HepG2 (cell line): ENCODE data around the gene GABRG3. TPM values are rescaled to one million over a fixed set of nuclear protein-coding genes. Genes with fewer than 3 reads are reported as not detected.

Experiments used
- ATAC-seq: fragments of 200-7000 bp; cut with Tn5 transposase; 3 replicates; pipeline ENCODE4 v1.9.1; 2020; ENCODE audit warnings: mild to moderate bottlenecking, moderate library complexity
- BruUV-seq: library from RNA; stranded (reverse); fragments of 400-500 nt; replicated peaks from 2 replicates; lab custom pipeline; 2021; lab: Mats Ljungman, UMichigan
- CTCF ChIA-PET: fragments of 300-600 bp; formaldehyde crosslinking; extraction: SDS; loops from one replicate; lab custom pipeline; 2021; ENCODE audit warnings: low total read pairs, inconsistent platforms, low intra/inter-chr PET ratio; lab: Yijun Ruan, JAX
- POLR2A ChIA-PET: fragments of 350-600 bp; sonication (Branson Sonifier 250); formaldehyde crosslinking; loops from one replicate; lab custom pipeline; 2020; ENCODE audit warnings: antibody characterized with exemption, inconsistent platforms; lab: Yijun Ruan, JAX
- DNase-seq: peaks from one replicate; pipeline ENCODE4 v3.0.0-alpha.2; 2015; ENCODE audit warnings: low spot score
- FAIRE-seq: peaks from 3 replicates; lab custom pipeline; 2011; peaks lifted over from hg19 to GRCh38; lab: Jason Lieb, UNC
- H2AFZ ChIP-seq: one replicate; pipeline ENCODE4 v1.6.1; 2011; ENCODE audit warnings: low read length, inconsistent platforms
- H3K27ac ChIP-seq: fragments of 300-600 bp; 3 replicates; pipeline ENCODE4 v1.8.0; 2011; ENCODE audit warnings: mixed run types, mild to moderate bottlenecking, mixed read lengths, low read length, inconsistent platforms; ENCODE audit not compliant: insufficient read depth; ENCODE audit errors: extremely low read length
- H3K27me3 ChIP-seq, 2 experiments: fragments of 200-600 bp in 1 of 2; 2 replicates in 1 of 2; 3 replicates in 1 of 2; pipeline versions ENCODE4 v1.6.0 to v1.8.0; 2011; ENCODE audit warnings: low read length in 2 of 2, mild to moderate bottlenecking in 2 of 2, moderate library complexity in 2 of 2, inconsistent platforms in 1 of 2; ENCODE audit not compliant: insufficient read depth in 2 of 2, control insufficient read depth in 1 of 2
- H3K36me3 ChIP-seq, 2 experiments: fragments of 200-600 bp in 1 of 2; replicated peaks in 1 of 2; 2 replicates in 1 of 2; 3 replicates in 1 of 2; pipeline versions ENCODE4 v1.5.1 to v1.8.0; 2011; ENCODE audit warnings: low read length in 2 of 2, inconsistent platforms in 1 of 2; ENCODE audit not compliant: insufficient read depth in 2 of 2, control insufficient read depth in 1 of 2
- H3K4me1 ChIP-seq: 2 replicates; pipeline ENCODE4 v1.5.1; 2012; ENCODE audit warnings: low read length, inconsistent platforms; ENCODE audit not compliant: insufficient read depth
- H3K4me2 ChIP-seq: 2 replicates; pipeline ENCODE4 v1.6.0; 2011; ENCODE audit warnings: low read depth, low read length, inconsistent platforms
- H3K4me3 ChIP-seq, 3 experiments: fragments of 200-600 bp in 1 of 3; sonication (generic), shearing (Covaris generic) in 1 of 3; replicated peaks in 1 of 3; 2 replicates each; pipeline ENCODE4 v1.5.1; 2011 to 2016; ENCODE audit warnings: low read length in 3 of 3, inconsistent platforms in 2 of 3, low read depth in 2 of 3, mild to moderate bottlenecking in 2 of 3, control low read depth in 1 of 3, mixed read lengths in 1 of 3; ENCODE audit not compliant: insufficient read depth in 1 of 3
- H3K79me2 ChIP-seq: one replicate; pipeline ENCODE4 v1.6.1; 2011; ENCODE audit warnings: low read length, inconsistent platforms; ENCODE audit not compliant: insufficient read depth
- H3K9ac ChIP-seq: 2 replicates; pipeline ENCODE4 v1.6.0; 2011; ENCODE audit warnings: mild to moderate bottlenecking, low read depth, low read length, inconsistent platforms; ENCODE audit not compliant: insufficient read depth
- H3K9me3 ChIP-seq: 2 replicates; pipeline ENCODE4 v1.5.1; 2012; ENCODE audit warnings: mild to moderate bottlenecking, low read length
- H4K20me1 ChIP-seq: 2 replicates; pipeline ENCODE4 v1.6.0; 2011; ENCODE audit warnings: inconsistent platforms, mild to moderate bottlenecking, low read length, moderate library complexity; ENCODE audit not compliant: insufficient read depth
- CEBPZ ChIP-seq: IDR thresholded peaks from 2 replicates; pipeline ENCODE4 v1.6.1; 2012; ENCODE audit warnings: low read length, improper control_type of control experiment
- DMTF1 ChIP-seq: sonication (generic); formaldehyde crosslinking; IDR thresholded peaks from 2 replicates; pipeline ENCODE4 v1.4.0; 2020; ENCODE audit warnings: mild to moderate bottlenecking, missing genetic modification reagents
- HHEX ChIP-seq: IDR thresholded peaks from 2 replicates; pipeline ENCODE4 v1.6.1; 2016; ENCODE audit warnings: control low read depth
- MTA3 ChIP-seq: sonication (generic); formaldehyde crosslinking; IDR thresholded peaks from 2 replicates; pipeline ENCODE4 v1.4.0; 2020; ENCODE audit warnings: missing genetic modification reagents
- WGBS: methylation state at CpG from one replicate; pipeline ENCODE4 v1.1.6; 2017; ENCODE audit warnings: low lambda C conversion rate; 5-methylcytosine and 5-hydroxymethylcytosine counted together
- in situ Hi-C: cut with HindIII; loops from 2 replicates; pipeline ENCODE4 v1.10.0; 2017; ENCODE audit warnings: low pct_unique_long_range_greater_than_20kb; ENCODE audit not compliant: extremely low pct_ligation_motif_present
- intact Hi-C: fragments of 100-400 bp; cut with micrococcal nuclease; formaldehyde crosslinking; loops from one replicate; pipeline ENCODE4 v1.10.0; 2022; ENCODE audit not compliant: unreplicated experiment
- polyA plus RNA-seq, 8 experiments: library from polyadenylated mRNA; depleted of rRNA in 3 of 8; stranded (reverse) in 7 of 8; unstranded in 1 of 8; fragments of >200 nt; fragmentation: Illumina TruSeq in 4 of 8; extraction: Trizol in 4 of 8; gene quantifications; 2 replicates each; pipeline versions ENCODE4 v1.2.1 to v1.2.3, GENCODE V29; 2011 to 2016; ENCODE audit warnings: low read depth in 4 of 8, missing spikeins in 1 of 8, mixed read lengths in 1 of 8; ENCODE audit not compliant: insufficient read depth in 1 of 8
- total RNA-seq, 5 experiments: library from RNA; depleted of rRNA; stranded (reverse); fragments of >200 nt; fragmentation: Illumina TruSeq; extraction: Trizol; gene quantifications; 2 replicates each; pipeline ENCODE4 v1.2.3, GENCODE V29; 2016; ENCODE audit warnings: low read depth in 1 of 5

GABRG3 gene
- total and polyA plus RNA-seq, 2 of the 13 experiments (the other 11 are each of a cell fraction or from before 2014, with no cell fraction given): not detected

- FAIRE-seq (no peak), DNase-seq (no peak), ATAC-seq (no peak)
- POLR2A ChIA-PET: no interaction called here
- TF ChIP-seq DMTF1 (CRISPR knock-in tag) (no peak), HHEX (CRISPR knock-in tag) (no peak), MTA3 (no peak), CEBPZ (no peak)
- no peak overlapping the region for H3K27ac ChIP-seq
- intact Hi-C loops (no loop called here), in situ Hi-C loops (no loop called here)
- H3K4me2 ChIP-seq: no peak overlapping the region
- no TSS peak for BruUV-seq
- H2AFZ ChIP-seq: no peak overlapping the region
- no peaks in the 10 kb centered on the region for H3K36me3 ChIP-seq
- peaks cover 0 to 22% of the 10 kb centered on the region in 2 experiments; a peak in 1 of 5 replicates for H3K27me3 ChIP-seq
- H3K9me3 ChIP-seq: no peaks in the 10 kb centered on the region
- H3K9ac ChIP-seq: no peak overlapping the region
- WGBS: 35% methylated on average over 2 of the region's 3 CpGs
- H3K79me2 ChIP-seq: no peaks in the 10 kb centered on the region
- no peaks in the 10 kb centered on the region for H4K20me1 ChIP-seq
- H3K4me1 ChIP-seq: no peaks in the 10 kb centered on the region
- CTCF ChIA-PET: no interaction called here
- H3K4me3 ChIP-seq: no peak overlapping the region
Measured at GRCh38 chr15:27039152-27039551, 68.2 kb downstream of the GABRG3 start.
